SKM-1 (cell line): Measurements from ENCODE around the gene HSPG2.
"Not testable (repeated sequence)": the region's sequence is repeated elsewhere in the genome, so short reads cannot be mapped to it uniquely, and the experiment has no call there.

Experiments
- DNase-seq: peaks from one replicate; lab custom pipeline; 2025; ENCODE audit not compliant: unreplicated experiment; lab: John Stamatoyannopoulos, UW

Gene HSPG2

DNA sequence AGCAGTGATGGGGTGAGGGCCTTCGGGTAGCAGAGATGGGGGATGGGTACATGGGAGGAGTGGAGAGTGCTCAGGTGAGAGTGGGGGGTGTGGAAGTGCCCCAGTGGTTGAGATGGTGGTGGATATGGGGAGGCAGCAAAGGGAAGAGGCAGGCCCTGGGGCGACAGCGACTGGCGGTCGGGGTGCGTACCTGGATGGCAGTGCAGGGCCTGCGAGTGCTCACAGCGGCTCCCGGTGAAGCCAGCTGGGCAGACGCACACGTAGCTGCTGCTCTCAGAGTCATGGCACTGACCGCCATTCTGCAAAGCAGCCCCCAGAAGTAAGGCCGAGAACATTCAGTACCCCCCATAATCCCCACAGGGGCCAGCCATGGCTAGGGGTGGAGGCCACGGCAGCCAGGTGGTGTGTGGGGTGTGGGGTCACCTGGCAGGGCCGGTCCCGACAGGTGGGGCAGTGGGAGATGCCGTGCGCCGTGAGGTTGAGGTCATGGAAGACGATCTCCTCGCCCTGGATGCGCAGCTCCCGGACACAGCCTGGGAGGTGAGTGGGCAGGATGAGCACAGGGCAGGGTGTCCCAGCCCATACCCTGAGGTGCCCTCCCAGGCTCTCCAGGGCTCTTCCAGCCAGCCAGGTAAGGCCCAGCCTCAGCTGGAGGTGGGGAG lies 106.2 kb downstream of the HSPG2 start:
- DNase-seq: no peak

DNA sequence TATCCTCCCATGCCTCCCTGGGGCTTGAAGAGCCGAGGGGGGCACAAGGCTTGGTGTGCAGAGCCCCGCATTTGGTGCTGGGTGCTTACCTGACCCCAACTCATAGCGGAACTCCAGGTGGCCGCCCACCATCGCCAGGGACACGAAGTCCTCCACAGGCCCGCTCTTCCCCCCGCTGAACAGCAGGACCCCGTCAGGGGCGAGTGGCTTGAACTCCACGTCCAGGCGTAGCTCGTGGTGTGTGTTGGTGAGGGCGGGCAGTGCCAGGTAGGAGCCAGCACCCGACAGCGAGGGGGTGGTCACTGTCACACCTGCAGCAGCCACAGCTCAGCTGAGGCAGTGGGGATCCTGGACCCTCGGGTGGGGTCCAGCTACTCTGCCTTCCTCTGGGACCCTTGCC lies 107.8 kb downstream of the HSPG2 start:
- no peak for DNase-seq

DNA sequence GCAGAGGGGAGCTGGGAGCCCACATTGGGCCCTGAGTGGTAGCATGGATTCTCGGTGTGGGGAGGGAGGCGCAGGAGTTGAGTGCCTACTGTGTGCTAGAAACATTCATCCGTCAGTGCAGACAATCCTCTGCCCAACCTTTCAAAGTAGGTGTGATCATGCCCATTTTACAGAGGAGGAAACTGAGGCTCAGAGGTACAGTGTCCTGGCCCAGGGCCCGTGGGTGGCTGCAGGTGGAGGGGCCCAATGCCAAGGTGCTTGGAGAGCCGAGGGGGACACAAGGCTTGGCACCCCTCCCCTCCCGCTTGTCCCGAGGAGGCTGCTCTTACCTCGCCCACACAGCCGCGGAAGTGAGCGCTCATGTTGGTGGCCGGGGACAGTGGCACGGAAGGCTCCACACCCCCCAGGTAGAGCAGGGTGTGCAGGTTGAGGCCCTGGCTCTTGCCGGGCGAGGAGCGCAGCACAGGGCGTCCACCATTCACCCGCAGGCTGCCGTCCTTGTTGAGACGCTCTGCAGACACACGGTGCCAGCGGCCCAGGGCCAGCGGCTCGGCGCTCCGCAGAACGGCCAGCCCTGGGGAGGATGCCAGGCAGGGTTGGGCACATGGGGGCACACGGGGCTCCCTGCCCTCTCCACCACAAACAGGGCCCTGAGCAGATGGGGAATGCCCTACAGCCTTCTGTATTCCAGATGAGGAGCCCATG lies 108.5 kb downstream of the HSPG2 start:
- DNase-seq: no peak

DNA sequence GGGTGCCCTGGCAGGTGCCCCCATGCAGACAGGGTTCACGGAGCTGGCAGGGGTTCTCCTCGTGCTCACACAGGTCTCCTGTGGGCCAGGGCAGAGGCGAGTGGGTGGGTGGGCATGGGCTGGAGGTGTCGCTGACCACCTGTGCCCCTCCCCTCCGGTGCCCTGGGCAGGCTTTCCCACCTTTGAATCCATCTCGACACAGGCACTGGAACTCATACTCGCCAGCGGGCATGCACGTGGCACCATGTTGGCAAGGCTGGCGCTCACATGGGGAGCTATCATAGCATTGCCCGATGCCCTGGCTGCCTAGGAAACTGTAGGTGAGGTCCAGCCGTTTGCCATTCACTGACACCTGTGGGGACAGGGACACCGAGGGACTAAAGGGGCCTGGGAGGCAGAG lies 109.0 kb downstream of the HSPG2 start:
- DNase-seq: no peak

DNA sequence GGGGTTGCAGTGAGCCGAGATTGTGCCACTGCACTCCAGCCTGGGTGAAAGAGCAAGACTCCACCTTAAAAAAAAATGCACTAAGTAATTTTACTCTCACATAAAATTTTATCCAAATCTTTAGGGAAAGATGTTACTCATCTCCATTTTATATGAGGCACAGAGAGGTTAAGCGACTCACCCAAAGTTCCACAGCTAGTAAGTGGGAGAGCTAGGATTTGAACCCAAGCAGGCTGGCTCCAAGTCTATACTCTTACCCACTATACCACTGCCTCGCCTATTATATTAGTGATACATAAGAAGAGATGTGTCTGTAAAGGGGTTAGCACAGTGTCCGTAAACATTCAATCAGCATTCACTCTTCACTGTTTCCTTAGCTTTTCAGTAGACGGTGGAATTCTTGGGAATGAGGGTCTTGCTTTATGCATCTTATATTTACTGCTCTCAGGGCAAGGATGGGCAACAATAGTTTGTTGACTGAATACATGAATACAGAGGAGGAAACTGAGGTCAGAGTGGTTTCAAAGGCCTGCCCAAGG lies 109.9 kb downstream of the HSPG2 start:
- DNase-seq: no peak

DNA sequence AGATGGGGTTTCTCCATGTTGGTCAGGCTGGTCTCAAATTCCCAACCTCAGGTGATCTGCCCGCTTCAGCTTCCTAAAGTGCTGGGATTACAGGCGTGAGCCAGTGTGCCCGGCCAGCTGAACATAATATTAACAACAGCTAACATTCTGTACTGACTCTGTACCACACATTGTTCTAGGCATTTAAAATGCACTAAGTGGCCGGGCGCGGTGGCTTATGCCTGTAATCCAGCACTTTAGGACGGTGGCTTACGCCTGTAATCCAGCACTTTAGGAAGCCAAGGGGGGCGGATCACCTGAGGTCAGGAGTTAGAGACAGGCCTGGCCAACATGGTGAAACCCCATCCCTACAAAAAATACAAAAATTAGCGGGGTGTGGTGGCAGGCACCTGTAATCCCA lies 110.4 kb downstream of the HSPG2 start:
- DNase-seq: not testable (repeated sequence)

DNA sequence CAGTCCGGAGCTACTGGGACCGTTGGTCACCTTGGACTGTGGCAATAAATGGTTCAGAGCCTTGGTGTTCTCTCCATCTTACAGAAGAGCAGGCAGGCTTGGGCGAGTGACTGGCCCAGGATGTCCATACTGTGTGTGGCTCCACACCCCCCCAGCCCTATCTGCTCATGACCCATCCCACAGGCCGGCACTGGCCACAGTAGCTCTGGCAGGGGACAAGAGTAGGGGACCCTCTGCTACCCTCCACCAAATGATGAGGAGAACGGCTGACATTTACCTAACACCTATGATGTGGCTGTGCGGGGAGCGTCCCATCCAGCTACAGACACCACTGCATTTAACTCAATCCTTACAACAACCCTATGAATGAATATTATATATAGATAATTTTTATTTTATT lies 111.7 kb downstream of the HSPG2 start:
- DNase-seq: no peak

DNA sequence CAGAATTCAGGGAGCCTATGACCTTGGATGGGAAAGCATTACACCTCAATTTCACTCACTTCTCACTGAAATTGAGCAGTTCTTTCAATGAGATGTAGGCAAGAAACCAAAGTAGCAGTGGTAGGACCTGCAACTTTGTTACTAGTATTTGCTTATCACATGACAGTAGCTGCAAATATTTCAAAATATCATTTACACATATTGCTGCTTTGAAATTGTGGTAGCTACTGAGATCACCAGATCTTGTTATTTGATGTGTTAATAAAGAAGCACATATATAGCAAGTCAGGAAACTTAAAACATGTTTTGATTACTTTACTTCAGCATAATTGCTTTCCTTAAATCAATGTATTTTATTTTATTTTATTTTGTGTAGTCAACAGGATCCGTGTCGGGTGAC lies 112.2 kb downstream of the HSPG2 start:
- DNase-seq: no peak

DNA sequence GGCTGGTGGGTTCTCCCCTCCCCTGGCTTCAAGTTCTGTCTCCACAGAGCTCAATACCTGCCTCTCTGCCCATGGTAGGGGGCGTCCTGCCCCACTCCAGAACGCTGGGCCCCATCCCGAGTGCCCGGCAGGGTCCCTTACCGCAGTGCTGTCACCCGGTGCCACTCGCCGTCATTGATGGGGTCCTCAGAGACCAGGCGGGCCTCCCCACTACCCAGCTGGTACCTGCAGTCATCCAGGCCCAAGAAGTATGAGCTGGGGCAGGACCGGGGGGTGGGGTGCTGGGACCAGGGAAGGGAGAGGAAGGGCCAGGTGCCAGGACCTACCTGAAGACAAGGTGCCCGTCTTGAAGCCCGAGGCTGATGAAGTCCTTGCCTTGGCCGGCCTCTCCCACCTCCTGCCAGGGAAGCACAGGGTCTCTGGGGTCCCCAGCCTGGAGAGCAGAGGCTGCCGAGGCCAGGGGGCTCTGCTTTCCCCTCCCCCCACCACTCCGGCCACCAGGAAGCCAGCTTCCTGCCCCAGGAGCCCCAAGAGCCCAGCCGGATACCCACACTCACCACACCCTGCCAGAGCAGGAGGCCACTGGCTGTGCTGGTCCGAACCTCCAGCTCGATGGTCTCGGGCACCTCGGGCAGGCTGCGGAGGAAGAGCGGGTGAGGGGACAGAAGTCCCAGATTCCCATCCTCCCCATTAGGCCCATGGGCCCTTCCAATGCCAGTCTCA lies 113.0 kb downstream of the HSPG2 start:
- DNase-seq: no peak

DNA sequence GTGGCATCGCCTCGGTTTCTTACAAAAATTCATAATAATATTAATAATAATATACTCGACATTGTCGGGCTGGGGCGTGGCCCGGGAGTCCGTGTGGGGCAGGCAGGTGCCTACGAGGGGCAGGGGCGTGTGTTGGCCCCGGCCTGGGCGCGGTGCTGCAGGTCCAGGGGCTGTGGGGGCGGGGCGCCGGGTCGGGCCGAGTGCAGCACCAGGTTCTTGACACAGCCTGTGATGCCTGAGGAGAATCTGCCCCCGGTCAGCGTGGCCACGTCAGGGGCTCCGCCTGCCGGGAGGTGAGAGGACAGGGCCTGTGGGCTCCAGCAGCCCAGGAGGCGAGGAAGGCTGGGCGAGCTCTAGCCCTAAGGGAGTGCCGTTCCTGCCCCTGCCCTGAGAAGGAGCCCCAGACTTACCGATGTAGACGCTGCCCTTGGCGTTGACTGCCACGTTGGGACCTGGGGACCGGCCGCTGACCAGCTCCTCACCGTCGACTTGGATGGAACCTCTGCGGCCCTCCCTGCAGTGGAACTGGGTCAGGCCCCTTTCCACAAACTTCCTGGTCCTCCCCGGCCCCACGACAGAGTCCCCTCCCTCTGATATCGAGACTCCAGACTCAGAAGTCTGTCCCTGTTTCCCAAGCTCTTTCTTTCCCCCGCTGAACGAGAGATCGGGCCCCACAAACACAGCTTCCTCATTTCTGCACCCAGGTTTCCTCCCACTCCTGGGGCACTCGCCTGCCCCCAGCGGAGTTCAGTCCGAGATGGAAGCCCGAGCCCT lies 113.7 kb downstream of the HSPG2 start:
- DNase-seq: no peak

DNA sequence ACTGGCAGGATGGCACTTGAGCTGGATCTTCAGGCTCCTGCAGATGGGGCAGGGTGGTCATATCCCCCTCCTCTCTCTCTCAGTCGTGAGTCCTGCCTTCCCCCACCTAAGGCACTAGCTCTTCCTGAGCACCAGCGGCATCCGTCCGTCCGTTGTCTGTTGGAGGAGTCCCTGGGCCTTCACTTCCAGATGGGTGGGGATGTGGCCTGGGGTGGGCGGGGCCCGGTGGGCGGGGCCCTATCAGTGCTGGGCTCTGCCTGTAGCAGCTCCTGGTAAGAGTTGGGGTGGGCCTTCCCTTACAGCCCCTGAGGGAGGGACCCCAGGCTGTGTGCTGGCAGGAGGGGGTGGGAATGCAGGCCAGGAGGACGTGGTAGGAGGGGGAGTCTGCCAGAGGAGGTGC lies 114.8 kb downstream of the HSPG2 start:
- DNase-seq: no peak

DNA sequence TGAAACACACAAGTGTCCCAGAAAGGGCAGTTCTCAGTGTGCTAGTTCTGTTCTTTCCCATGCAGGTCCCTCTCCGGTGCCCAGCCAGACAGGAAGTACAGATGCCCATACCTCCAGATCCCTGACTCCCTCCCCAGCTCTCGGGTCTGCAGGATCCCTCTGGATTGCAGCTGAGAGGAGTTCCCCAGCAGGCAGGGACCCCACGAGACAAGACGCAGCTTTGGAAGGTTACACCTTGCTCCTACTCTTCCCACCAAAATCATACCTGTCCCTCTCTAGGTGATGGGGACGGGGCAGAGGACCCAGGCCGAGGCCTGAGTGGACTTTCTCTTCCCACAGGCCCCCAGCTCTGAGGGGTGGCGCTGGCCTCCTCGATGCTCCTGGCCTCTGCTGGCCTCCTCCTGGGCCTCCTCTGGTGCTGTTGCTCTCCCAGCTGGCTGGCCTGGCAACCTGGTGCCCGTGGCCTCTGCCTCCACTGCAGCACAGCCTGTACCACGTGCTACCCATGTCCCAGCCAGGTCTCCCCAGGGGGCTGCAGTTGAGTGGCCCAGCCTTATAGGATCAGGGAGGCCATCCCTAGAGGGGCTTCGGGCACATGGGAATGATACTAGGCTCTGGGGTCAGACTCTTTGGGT lies 115.6 kb downstream of the HSPG2 start:
- DNase-seq: no peak

DNA sequence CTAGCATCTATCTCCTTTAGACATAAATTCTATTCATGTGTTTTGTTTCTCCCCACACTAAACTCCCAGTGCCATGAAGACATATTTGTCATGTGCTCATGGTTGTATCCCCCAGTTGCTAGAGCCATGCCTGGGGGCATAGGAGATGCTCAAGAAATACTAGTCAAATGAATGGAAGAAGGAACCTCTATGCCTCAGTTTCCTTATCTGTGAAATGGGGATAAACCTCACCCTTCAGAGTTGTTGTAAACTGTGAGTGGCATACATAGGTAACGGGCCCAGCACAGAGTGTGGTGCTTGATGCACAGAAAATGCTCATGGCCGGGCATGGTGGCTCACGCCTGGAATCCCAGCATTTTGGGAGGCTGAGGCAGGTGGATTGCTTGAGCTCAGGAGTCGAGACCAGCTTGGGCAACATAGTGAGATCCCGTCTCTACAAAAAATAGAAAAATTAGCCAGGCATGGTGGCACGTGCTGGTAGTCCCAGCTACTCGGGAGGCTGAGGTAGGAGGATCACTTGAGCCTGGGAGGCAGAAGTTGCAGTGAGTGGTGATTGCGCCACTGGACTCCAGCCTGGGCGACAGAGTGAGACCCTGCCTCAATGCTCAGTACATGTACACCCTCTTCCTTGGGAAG lies 116.4 kb downstream of the HSPG2 start:
- DNase-seq: no peak

DNA sequence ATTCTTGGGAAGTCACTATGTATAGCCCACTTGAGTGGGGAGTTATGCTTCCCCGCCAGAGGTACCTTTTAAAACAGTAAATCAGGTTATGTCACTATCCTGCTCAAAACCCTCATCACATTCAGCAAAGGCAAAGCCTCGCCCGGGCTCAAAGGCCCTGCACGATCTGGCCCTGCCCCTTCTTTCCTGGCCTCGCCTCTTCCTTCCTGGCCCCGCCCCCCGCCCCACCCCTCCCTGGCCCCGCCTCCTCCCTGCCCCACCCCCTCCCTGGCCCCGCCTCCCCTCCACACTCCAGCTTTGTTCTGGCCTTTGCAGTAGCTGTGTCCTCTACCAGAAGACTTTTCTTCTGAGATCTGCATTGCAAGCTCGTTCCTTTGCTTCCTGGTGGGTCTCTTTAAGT lies 118.5 kb downstream of the HSPG2 start:
- DNase-seq: no peak

DNA sequence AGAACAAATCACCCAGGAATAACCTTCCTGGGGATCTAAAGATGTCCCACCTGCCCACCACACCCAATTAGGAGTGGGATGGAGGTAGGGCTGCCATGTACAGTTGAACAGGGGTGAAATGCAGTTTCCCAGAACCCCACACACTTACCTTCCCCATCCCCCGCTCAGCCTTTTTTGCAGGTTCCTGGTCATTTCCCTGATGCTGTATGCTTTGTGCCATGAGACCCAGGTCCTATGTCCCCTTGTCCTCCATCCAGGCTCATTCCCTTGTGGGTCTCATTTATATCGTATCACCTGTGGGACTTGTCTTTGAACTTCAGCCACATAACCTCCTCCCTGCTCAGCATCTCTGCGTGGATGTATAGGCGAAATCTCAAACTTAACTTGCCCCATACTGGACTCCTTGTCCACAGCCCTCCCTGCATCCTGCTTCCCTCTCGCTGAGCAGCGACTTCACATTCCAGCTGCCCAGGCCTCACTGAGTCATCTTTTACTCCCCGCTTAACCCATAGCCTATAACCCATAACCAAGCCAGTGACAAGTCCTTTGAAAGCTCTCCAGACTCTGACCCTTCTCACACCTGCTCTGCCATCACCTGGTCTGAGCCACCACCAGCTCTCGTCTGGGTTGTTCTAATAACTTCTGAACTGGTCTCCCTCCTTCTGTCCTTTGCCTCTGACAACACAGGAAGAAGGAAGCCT lies 120.4 kb downstream of the HSPG2 start:
- no peak for DNase-seq

DNA sequence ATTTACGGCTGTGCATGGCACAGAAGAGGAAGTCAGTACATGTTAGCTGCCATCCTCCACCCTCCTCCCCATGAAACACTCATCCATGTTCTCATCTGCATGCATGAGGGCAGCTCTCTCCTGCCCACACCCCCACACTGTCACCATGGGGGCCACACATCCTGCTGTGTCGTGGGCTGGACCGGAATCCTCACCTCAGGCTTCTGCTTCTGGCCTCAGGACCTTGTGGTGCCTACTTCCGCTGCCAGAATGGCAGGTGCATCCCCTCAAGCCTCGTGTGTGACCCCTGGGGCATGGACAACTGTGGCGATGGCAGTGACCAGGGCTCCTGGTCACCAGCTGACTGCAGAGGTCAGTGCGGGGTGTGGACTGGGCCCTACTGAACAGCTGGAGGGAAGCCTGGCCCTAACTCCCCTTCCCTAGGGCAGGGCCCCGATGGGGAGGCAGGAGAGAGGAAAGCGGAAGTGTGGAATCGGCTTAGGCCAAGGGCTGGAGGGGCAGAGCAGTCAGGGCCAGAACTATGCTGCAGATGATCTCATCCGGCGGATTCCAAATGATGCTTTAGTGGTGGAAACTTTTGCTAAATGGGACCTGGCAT lies 121.3 kb downstream of the HSPG2 start:
- no peak for DNase-seq

DNA sequence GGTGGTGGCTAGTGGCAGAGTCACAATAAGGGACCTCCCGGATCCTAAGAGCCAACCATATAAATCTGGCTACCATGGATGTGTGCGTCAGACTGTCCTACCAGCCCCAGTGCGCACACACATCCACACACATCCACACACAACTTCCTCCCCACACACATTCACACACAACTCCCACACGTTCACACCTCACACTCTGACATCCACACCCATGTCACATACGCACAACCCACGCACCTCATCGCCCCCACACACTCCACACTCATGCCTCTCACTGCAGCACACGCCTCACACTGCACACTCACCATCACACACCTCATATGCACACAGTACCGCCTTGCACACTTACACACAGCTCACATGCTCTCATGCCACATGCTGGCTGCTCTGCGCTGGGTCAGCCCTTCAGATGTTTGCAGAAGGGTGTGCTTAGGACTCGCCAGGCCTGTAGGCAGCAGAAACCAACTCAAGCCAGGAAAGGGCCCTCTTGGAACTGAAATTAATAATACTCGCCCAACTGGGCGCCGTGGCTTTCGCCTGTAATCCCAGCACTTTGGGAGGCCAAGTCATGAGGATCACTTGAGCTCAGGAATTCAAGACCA lies 122.0 kb downstream of the HSPG2 start:
- no peak for DNase-seq

DNA sequence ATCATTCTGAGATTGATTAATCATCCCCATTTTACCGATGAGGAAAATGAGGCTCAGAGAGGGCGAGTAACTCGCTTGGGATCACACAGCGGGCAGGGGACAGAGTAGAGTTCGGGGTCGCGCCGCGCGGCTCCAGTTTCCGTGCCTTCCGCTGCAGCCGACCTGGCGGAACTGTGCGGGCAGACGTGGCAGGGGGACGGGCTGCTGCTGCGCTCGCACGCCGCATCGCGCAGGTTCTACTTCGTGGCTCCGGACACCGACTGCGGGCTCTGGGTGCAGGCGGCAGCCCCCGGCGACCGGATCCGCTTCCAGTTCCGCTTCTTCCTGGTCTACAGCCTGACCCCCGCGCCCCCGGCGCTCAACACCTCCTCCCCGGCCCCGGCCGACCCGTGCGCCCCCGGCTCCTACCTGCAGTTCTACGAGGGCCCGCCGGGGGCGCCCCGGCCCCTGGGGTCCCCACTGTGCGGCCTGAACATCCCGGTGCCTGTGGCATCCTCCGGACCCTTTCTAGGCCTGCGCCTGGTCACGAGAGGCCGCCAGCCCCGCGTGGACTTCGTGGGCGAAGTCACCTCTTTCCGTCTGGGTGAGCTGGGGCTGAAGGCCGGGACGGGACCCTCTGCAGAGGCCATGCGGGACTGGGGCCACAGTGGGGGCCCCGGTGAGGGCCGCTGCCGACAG lies 122.7 kb downstream of the HSPG2 start:
- DNase-seq: no peak
